Fibroblast of villous mesenchyme (primary cell): ENCODE data around the gene NME2. TPM values are rescaled to one million over a fixed set of nuclear protein-coding genes. Genes with fewer than 3 reads are reported as not detected.
"Not testable (repeated sequence)": the region's sequence is repeated elsewhere in the genome, so short reads cannot be mapped to it uniquely, and the experiment has no call there.

Experiments
- DNase-seq: peaks from one replicate; pipeline ENCODE4 v3.0.0-alpha.2; 2010; ENCODE audit warnings: low read depth
- H3K4me3 ChIP-seq: 2 replicates; pipeline ENCODE4 v1.5.1; 2011; ENCODE audit warnings: low read depth, mild to moderate bottlenecking, low read length
- total RNA-seq: library from RNA; depleted of rRNA; stranded (reverse); fragments of >200 nt; gene quantifications from 2 replicates; pipeline ENCODE4 v1.2.3, GENCODE V29; 2012
- TF ChIP-seq, protein P1 (sequence below): IDR thresholded peaks from 2 replicates; pipeline ENCODE4 v1.5.1; 2012; ENCODE audit warnings: low read depth, mild to moderate bottlenecking, low read length; ENCODE audit not compliant: insufficient read depth

The NME2 gene
- total RNA-seq, 1 donor, result 438 TPM

DNA sequence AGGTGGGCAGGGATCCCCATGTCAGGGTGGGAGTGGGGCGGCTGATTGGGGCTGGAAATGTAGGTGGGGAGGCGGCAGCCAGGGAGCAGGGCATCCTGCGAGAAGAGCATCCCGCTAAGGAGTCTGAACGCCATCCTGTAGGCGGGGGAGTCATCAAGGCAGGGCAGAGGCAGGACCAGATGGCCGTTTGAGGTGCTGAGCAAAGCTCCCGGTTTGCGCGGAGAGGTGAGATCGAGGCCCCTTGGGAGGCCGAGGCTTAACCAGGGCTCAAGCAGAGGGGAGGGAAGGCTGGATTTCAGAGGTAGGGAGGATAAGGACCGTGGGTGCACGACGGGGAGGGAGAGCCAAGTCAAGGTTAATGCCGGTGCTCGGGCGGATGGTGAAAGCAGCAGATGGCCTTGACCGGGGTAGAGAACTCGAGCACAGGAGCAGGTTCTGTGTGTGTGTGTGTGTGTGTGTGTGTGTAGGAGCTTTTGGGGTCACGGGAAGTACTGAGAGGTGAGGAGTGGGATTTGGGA lies 472 bp upstream of the NME2 start:
- TF ChIP-seq, protein P1, sequence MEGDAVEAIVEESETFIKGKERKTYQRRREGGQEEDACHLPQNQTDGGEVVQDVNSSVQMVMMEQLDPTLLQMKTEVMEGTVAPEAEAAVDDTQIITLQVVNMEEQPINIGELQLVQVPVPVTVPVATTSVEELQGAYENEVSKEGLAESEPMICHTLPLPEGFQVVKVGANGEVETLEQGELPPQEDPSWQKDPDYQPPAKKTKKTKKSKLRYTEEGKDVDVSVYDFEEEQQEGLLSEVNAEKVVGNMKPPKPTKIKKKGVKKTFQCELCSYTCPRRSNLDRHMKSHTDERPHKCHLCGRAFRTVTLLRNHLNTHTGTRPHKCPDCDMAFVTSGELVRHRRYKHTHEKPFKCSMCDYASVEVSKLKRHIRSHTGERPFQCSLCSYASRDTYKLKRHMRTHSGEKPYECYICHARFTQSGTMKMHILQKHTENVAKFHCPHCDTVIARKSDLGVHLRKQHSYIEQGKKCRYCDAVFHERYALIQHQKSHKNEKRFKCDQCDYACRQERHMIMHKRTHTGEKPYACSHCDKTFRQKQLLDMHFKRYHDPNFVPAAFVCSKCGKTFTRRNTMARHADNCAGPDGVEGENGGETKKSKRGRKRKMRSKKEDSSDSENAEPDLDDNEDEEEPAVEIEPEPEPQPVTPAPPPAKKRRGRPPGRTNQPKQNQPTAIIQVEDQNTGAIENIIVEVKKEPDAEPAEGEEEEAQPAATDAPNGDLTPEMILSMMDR, result no peak
- peak overlapping the region; percentile 87 for H3K4me3 ChIP-seq
- no peak for DNase-seq

DNA sequence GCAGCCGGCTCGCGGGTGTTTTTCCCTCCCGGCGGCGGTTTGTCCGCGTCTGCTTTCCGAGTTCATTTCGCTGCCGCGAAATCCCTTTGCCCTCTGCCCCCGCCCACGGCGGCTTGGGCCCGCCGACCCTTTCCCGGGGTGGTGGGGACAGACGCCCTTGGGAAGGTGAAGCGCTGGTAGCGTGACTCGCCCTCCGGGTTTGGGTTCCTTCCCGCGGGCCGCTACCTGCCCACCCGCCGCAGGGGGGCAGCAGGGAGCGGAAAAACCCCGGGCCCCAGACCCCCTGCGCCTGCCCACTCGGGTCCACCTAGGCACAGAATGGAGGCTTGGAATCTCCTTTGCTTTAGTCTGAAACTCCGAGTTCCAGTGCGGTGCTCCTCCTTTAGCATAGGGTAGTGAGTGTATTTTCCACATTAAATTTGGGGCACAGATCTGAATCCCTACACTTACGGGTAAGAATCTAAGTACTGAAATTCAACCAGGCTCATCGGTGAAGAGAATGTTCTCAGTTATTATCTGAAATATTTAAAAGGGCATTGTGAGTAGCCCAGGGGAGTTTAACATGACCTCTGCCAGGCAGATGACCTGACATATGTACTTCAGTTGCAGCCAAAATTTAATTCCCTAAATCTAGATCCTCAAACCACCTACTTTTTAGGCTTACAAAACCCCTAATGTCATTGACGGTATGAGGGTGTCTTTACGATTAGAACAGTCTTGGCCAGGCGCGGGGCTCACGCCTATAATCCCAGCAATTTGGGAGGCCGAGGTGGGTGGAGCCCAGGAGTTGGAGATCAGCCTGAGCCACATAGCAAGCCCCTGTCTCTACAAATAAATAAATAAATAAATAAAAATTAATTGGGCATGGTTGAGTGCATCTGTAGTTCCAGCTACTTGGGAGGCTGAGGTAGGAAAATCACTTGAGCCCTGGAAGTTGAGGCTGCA lies 1.0 kb downstream of the NME2 start:
- peak overlapping the region; percentile 87 for H3K4me3 ChIP-seq
- TF ChIP-seq, protein P1, result peak; percentile 80
- DNase-seq, result peak; percentile 48

DNA sequence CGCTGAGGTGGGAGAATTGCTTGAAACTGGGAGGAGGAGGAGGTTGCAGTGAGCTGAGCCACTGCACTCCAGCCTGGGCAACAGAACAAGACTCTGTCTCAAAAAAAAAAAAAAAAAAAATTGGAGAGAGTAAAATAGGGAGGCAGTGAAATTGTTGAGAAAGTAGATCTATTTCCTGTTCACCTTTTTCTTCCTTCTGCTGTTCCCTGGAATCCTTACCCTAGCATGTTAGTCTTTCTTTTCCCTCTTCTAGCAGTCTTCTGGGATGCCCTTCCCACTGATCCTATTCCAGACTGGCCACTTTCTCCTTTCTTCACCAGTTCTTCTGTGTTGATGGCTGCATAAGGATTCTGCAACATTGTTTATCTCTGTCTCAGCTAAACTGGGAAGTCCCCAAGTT lies 3.1 kb downstream of the NME2 start:
- no peak for DNase-seq
- TF ChIP-seq, protein P1, result no peak
- no peak overlapping the region for H3K4me3 ChIP-seq

DNA sequence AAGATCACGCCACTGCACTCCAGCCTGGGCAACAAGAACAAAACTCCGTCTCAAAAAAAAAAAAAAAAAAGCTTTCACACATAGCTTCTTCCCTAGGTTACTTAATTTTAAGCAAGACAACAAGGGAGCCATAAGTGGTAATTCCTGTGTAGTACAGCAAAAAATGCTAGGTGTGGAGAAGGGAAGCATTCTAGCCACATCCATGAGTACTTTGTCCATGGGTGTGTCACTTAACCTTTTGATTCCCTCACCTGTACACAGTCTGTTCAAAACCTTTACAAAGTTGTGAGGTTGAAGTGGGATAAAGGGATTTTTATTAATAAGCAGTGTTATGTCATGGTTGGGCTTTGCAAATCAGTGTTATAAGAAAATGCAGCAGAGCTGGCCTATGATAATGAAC lies 4.5 kb downstream of the NME2 start:
- no peak for DNase-seq
- no peak overlapping the region for H3K4me3 ChIP-seq
- TF ChIP-seq, protein P1, result no peak

DNA sequence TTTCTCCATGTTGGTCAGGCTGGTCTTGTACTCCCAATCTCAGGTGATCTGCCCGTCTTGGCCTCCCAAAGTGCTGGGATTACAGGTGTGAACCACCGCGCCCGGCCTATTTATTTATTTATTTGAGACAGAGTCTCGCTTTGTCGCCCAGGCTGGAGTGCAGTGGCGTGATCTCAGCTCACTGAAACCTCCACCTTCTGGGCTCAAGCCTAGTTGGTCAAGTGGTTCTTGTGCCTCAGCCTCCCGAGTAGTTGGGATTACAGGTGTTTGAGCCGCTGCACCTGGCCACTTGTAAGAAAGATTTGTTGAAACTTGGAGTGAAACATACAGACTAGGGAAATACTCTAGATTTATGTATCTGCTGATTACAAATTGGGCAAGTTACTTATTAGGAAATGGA lies 5.8 kb downstream of the NME2 start:
- DNase-seq, H3K4me3 ChIP-seq: not testable (repeated sequence)

DNA sequence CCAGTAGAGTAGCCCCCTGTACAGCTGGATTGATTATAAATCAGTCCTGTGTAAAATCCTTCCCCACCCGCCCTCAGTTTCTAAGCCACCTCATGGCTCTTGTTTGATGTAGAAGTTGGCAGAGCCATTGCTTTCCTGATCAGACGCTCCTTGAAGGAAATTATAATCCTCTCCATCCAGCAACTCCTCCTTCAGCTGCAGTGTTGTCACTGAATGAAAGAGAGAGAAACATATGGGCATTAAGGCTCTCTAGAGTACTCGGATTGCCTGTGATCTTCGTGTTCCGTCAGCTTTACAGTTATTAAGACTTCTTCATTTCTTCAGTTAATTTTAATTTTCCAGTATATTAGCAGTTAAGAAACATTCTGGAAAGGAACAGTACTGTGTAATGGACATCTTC lies 14.3 kb downstream of the NME2 start:
- TF ChIP-seq, protein P1, result no peak
- H3K4me3 ChIP-seq, result no peak overlapping the region
- no peak for DNase-seq

DNA sequence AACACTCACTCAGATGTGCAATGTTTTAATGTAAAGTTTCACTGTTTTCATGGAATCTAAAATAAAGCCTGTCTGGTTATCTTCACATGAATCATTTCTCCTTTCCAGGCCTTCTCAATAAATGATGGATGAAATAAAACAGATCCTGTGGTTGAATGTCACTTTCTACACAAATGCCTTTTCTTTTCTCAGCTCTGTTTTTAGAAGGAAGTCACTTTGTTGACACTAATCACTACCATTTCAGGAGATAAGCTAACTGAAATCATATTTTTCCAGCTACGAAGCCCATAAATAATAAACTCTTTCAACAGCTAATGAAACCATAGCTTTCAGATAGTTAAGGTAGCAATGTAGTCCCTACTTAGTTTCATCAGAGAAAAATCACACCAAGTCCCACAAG lies 17.9 kb downstream of the NME2 start:
- DNase-seq, result peak; percentile 46
- no peak overlapping the region for H3K4me3 ChIP-seq
- TF ChIP-seq, protein P1, result no peak
